Panc1 (cell line): ENCODE data around the gene ELOVL4.

Experiments
- POLR2AphosphoS5 ChIP-seq: IDR thresholded peaks from 2 replicates; pipeline ENCODE4 v1.6.1; 2012; ENCODE audit warnings: mild to moderate bottlenecking, low read depth, low read length, moderate library complexity
- SIN3A ChIP-seq: IDR thresholded peaks from 2 replicates; pipeline ENCODE4 v1.6.1; 2012; ENCODE audit warnings: low read depth, mild to moderate bottlenecking, low read length, moderate library complexity, borderline replicate concordance; ENCODE audit not compliant: insufficient read depth
- TCF7L2 ChIP-seq: IDR thresholded peaks from 2 replicates; pipeline ENCODE4 v1.6.1; 2011; ENCODE audit warnings: mild to moderate bottlenecking, low read depth, low read length, inconsistent platforms
- TF ChIP-seq, protein P1 (sequence below): fragments of 450-650 bp; IDR thresholded peaks from 2 replicates; pipeline ENCODE4 v1.5.1; 2017; ENCODE audit warnings: mild to moderate bottlenecking
- TF ChIP-seq, protein P2 (sequence below), 2 experiments: IDR thresholded peaks; 2 replicates each; pipeline ENCODE4 v1.6.1; 2011 to 2012; ENCODE audit warnings: low read depth in 2 of 2, control low read depth in 1 of 2, low read length in 1 of 2, mild to moderate bottlenecking in 1 of 2, moderate library complexity in 1 of 2; ENCODE audit not compliant: insufficient read depth in 1 of 2

DNA sequence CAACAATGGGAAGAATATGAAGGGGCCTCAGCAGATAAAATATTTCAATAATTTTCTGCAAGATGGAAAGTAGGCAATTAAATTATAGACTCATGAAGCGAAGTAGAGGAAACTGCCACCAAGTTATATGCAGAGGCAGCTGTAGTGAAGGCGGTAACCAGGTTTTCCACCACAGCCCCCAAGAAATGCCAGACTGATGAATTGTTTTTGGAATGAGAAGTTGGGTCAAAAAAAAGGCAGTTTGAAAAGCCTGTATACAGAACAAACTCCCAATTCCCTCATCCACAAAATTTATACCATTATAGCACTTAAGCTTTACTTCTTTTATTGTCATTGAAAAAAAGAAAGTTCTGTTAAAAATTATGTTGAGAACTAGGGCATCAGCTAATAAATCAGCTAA, 45.3 kb downstream of the ELOVL4 start:
- TF ChIP-seq, protein P1, sequence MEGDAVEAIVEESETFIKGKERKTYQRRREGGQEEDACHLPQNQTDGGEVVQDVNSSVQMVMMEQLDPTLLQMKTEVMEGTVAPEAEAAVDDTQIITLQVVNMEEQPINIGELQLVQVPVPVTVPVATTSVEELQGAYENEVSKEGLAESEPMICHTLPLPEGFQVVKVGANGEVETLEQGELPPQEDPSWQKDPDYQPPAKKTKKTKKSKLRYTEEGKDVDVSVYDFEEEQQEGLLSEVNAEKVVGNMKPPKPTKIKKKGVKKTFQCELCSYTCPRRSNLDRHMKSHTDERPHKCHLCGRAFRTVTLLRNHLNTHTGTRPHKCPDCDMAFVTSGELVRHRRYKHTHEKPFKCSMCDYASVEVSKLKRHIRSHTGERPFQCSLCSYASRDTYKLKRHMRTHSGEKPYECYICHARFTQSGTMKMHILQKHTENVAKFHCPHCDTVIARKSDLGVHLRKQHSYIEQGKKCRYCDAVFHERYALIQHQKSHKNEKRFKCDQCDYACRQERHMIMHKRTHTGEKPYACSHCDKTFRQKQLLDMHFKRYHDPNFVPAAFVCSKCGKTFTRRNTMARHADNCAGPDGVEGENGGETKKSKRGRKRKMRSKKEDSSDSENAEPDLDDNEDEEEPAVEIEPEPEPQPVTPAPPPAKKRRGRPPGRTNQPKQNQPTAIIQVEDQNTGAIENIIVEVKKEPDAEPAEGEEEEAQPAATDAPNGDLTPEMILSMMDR = no peak
- TF ChIP-seq TCF7L2 = no peak
- TF ChIP-seq POLR2AphosphoS5 = no peak
- TF ChIP-seq SIN3A = no peak
- TF ChIP-seq, protein P2, sequence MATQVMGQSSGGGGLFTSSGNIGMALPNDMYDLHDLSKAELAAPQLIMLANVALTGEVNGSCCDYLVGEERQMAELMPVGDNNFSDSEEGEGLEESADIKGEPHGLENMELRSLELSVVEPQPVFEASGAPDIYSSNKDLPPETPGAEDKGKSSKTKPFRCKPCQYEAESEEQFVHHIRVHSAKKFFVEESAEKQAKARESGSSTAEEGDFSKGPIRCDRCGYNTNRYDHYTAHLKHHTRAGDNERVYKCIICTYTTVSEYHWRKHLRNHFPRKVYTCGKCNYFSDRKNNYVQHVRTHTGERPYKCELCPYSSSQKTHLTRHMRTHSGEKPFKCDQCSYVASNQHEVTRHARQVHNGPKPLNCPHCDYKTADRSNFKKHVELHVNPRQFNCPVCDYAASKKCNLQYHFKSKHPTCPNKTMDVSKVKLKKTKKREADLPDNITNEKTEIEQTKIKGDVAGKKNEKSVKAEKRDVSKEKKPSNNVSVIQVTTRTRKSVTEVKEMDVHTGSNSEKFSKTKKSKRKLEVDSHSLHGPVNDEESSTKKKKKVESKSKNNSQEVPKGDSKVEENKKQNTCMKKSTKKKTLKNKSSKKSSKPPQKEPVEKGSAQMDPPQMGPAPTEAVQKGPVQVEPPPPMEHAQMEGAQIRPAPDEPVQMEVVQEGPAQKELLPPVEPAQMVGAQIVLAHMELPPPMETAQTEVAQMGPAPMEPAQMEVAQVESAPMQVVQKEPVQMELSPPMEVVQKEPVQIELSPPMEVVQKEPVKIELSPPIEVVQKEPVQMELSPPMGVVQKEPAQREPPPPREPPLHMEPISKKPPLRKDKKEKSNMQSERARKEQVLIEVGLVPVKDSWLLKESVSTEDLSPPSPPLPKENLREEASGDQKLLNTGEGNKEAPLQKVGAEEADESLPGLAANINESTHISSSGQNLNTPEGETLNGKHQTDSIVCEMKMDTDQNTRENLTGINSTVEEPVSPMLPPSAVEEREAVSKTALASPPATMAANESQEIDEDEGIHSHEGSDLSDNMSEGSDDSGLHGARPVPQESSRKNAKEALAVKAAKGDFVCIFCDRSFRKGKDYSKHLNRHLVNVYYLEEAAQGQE (IDR thresholded peaks at IDR 0.05; ENCODE audit: insufficient read depth in 1 of 2, low read depth in 2 of 2, low read length in 1 of 2) = no peak
